ENCODE data around the gene PAK6.

DNA sequence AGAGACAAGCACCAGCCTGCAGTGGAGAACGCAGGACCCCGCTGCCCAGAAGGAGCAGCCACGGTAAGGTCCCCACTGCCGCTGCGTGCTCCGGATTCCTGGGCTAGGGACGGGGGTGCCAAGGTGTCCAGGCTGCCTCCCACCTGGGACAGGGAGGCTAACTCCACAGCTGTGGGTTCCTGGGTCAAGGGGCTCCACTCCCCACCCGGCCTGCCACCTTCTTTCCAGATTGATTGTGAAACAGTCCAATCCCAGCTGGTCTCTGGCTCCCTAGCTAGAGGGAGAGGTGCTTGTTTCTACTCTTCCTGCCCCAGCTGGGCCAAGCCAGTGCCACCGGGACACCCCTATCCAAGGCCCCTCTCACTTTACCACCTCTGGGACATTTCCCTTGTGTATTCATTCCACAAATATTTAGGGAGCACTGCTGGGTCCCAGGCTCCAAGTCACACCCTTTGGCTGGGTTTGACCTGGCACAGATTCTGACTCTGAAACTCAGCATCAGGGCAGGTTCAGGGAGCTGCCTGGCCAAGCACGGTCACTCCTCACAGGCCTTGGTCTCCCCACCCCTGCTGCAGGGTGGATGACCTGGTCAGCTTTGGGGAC, 1.9 kb downstream of the PAK6 start:
- TF ChIP-seq, protein P1, sequence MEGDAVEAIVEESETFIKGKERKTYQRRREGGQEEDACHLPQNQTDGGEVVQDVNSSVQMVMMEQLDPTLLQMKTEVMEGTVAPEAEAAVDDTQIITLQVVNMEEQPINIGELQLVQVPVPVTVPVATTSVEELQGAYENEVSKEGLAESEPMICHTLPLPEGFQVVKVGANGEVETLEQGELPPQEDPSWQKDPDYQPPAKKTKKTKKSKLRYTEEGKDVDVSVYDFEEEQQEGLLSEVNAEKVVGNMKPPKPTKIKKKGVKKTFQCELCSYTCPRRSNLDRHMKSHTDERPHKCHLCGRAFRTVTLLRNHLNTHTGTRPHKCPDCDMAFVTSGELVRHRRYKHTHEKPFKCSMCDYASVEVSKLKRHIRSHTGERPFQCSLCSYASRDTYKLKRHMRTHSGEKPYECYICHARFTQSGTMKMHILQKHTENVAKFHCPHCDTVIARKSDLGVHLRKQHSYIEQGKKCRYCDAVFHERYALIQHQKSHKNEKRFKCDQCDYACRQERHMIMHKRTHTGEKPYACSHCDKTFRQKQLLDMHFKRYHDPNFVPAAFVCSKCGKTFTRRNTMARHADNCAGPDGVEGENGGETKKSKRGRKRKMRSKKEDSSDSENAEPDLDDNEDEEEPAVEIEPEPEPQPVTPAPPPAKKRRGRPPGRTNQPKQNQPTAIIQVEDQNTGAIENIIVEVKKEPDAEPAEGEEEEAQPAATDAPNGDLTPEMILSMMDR (IDR thresholded peaks at IDR 0.05) = no peak
- no peak for TF ChIP-seq POLR2A (IDR thresholded peaks at IDR 0.05)
- TF ChIP-seq EP300 (IDR thresholded peaks at IDR 0.05) = no peak
- no peak for TF ChIP-seq POLR2AphosphoS5 (IDR thresholded peaks at IDR 0.05)

Measured in gastroesophageal sphincter (tissue), 3 donors.